ENCODE results near the gene BMP7.
A peak's percentile ranks its signal among the peaks of the same experiment; 100 is the strongest.

The BMP7 gene

GRCh38 chr20:57294550-57294949 is 28.1 kb upstream of the BMP7 start:
- TF ChIP-seq CTCF (IDR thresholded peaks at IDR 0.05; ENCODE audit: control insufficient read depth, extremely low read depth, insufficient read depth), result no peak
- DNase-seq (ENCODE audit: low read depth), result no peak
- H3K4me3 ChIP-seq (ENCODE audit: low read depth, low read length), result no peak overlapping the region

DNA sequence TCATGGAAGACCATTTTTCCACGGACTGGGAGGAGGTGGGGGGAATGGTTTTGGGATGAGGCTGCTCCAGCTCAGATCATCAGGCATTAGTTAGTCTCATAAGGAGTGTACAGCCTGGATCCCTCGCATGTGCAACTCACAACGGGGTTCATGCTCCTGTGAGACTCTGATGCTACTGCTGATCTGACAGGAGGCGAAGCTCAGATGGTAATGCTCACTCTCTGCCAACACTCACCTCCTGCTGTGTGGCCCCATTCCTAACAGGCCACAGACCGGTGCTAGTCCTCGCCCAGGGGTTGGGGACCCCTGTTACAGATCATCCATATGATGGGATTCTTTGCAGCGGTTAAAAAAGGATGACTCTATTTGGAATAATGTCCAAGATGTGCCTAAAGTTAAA is 27.6 kb upstream of the BMP7 start:
- H3K4me3 ChIP-seq (ENCODE audit: low read depth, low read length), result no peak overlapping the region
- no peak for DNase-seq (ENCODE audit: low read depth)

GRCh38 chr20:57292611-57293010 is 26.2 kb upstream of the BMP7 start:
- DNase-seq (ENCODE audit: low read depth), result no peak
- no peak for TF ChIP-seq CTCF (IDR thresholded peaks at IDR 0.05; ENCODE audit: control insufficient read depth, extremely low read depth, insufficient read depth)
- no peak overlapping the region for H3K4me3 ChIP-seq (ENCODE audit: low read depth, low read length)

More for the DNA sequence above, 27.6 kb upstream of the BMP7 start:
- TF ChIP-seq CTCF (IDR thresholded peaks at IDR 0.05; ENCODE audit: control insufficient read depth, extremely low read depth, insufficient read depth), result no peak

DNA sequence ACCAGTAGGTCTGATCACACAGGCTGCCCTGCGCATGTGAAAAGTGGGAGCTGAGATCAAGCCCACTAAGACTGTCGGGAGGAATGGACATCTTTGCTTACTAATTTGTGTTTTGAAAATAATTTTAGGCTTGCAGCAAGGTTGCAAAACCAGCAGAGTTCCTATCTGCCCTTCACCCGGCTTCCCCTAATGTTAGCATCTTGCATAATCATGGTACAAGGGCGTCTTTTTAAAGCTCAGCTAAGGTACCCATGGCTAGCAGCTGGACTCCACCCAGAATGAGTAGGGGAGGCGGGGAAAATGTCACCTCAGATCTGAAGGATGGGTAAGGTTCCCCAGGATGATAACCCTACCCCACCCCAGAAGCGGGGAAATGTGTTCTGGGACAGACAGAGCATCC is 25.3 kb upstream of the BMP7 start:
- TF ChIP-seq CTCF (IDR thresholded peaks at IDR 0.05; ENCODE audit: control insufficient read depth, extremely low read depth, insufficient read depth), result no peak
- DNase-seq (ENCODE audit: low read depth), result no peak
- H3K4me3 ChIP-seq (ENCODE audit: low read depth, low read length), result no peak overlapping the region

- peak; percentile 35 for TF ChIP-seq CTCF (IDR thresholded peaks at IDR 0.05; ENCODE audit: control insufficient read depth, extremely low read depth, insufficient read depth)
- no peak for DNase-seq (ENCODE audit: low read depth)
- H3K4me3 ChIP-seq (ENCODE audit: low read depth, low read length), result no peak overlapping the region
Measured at GRCh38 chr20:57291003-57291402, 24.6 kb upstream of the BMP7 start.

DNA sequence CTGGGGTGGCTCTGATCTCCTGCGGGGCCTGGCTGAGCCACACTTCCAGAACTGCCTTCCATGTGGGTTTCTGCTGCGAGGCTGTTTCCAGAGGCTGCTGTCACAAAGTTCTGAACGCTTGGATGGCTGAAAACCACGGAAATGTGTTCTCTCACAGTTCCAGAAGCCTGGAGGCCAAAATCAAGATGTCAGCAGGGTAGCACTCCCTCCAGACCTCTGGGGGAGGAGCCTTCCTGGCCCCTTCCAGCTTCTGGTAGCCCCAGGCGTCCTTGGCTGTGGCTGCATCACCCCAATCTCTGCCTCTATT is 23.7 kb upstream of the BMP7 start:
- no peak for DNase-seq (ENCODE audit: low read depth)
- no peak for TF ChIP-seq CTCF (IDR thresholded peaks at IDR 0.05; ENCODE audit: control insufficient read depth, extremely low read depth, insufficient read depth)
- H3K4me3 ChIP-seq (ENCODE audit: low read depth, low read length), result no peak overlapping the region

DNA sequence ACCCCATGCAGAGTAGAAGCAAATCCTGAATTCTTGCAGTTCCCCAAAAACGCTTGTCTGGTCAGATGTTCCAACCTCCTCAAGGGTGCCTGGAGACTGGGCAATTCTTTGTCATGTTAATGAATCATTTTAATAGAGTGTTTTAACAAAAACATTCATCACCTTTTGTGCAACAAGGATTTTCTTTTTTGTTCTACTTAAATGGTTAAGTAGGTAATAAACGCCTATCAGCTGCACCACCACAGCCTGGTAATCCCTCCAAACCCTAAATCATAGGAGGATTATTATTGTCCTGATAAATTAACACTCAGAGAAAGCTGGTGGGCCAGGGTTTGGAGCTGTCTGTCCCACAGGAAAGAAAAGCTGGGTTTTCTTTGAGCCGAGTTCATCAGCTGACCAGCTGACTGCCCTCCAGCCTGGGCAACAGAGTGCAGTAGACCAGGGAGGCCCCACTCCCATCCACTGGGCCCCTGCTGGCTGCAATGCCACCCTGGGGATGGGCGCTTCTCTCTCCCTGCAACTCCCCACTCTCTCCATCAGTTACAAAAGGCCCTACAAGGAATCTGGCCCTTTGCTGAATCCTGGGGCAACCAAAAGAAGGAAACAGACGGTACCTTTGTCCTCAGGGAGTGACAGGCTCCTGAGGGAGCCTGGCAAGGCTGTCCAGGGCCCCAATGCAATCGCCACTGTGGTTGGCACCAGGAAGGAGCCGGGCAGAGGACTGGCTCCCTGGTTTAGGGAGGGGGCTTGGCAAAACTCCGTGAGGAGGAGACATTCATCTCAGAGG is 23.1 kb upstream of the BMP7 start:
- DNase-seq (ENCODE audit: low read depth), result no peak
- no peak for TF ChIP-seq CTCF (IDR thresholded peaks at IDR 0.05; ENCODE audit: control insufficient read depth, extremely low read depth, insufficient read depth)
- H3K4me3 ChIP-seq (ENCODE audit: low read depth, low read length), result no peak overlapping the region

Data from LNCaP clone FGC (cell line).